UCSD-AML1 (cell line): ENCODE measurements around the gene SELENON.
"Not testable (repeated sequence)": the region's sequence is repeated elsewhere in the genome, so short reads cannot be mapped to it uniquely, and the experiment has no call there.

Experiments used
- DNase-seq: peaks from one replicate; lab custom pipeline; 2025; ENCODE audit not compliant: unreplicated experiment; lab: John Stamatoyannopoulos, UW

The SELENON gene

GRCh38 chr1:25825605-25826004 is 25.6 kb downstream of the SELENON start:
- no peak for DNase-seq

- DNase-seq, result no peak
Observed at GRCh38 chr1:25826571-25826970, 26.6 kb downstream of the SELENON start.

DNA sequence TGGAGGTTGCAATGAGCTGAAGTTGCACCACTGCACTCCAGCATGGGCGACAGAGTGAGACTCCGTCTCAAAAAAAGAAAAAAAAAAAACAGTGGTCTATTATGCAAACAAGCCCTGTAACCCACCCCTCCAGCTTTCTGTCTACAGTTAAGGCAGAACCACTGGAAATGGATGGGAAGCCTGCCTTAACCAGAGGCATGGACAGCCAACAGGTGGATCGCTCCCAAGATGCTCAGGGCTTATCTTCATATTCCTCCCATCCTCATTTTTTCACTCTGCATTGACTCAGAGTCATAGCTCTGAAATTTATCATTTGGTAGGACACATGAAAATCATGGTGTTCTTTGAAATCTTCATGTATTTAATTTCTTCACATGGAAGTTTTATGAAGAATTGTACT is 28.5 kb downstream of the SELENON start:
- no peak for DNase-seq

GRCh38 chr1:25829046-25829445 is 29.1 kb downstream of the SELENON start:
- DNase-seq, result no peak

- DNase-seq, result no peak
Observed at GRCh38 chr1:25831569-25832196, 31.7 kb downstream of the SELENON start.

- no peak for DNase-seq
Observed at GRCh38 chr1:25832336-25833037, 32.5 kb downstream of the SELENON start.

GRCh38 chr1:25833158-25833557 is 33.2 kb downstream of the SELENON start:
- DNase-seq, result no peak

DNA sequence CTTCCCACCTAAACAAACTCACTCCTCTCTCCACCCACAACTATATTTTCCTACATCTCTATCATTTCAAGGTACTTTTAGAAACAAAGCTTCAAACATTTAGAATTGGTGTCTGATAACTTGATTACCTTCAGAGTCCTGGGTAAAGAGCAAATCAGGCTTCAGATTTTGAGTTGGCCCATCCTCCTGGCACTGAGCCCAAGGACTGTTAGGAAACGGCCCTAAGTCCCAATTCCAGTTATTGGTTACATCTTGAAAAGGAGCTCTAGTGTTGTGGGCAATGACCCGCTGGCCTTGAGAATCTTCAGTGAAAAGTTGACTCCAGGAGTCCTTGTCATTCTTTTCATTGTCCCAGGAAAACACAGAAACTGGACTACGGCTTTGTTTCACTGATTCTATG is 34.9 kb downstream of the SELENON start:
- DNase-seq, result no peak

DNA sequence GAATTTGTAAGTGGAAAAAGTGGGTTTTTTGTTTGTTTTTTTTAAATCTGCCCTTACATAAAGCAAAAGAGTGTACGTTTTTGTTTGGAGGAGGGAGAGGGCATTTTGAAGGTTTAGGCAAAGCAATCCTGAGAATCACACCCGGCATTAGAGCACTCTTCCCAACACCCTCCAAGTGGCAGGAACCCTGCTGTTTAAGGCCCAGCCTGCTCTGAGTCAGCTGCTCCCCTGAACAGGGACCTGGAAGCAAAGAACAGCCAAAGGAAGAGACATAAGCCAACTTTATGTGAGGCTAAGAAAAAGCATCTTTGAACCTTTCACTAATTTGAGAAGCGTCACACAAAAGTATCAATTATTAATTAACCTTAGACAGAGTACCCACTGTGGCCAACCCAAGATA is 36.7 kb downstream of the SELENON start:
- no peak for DNase-seq

DNA sequence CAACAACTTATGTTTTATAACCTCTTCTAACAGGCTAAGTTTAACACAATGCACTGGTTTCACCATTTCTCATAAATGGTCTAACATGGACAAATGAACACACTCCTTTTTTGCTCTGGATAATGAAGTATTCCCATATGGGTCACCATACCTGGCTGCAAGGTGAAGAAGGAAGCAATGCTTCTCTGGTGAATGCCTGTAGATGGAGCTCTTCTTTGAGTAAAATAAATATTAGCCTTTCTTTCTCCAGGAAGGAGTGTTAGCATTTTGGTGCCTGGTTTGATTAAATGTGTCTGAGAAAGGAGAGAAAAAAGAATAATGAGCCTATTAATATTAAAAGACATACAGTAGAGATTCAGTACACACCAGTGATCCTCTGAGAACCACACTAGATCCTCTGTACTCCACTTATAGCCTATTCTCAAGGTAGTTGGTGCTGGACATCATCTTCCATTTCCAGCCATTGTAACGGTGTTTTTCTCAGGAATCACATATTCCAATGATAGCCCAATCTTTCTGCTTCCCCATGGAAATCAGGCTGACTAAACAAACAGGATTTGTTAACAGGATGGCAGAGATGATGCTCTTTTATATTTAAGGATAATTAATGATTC is 37.4 kb downstream of the SELENON start:
- no peak for DNase-seq

DNA sequence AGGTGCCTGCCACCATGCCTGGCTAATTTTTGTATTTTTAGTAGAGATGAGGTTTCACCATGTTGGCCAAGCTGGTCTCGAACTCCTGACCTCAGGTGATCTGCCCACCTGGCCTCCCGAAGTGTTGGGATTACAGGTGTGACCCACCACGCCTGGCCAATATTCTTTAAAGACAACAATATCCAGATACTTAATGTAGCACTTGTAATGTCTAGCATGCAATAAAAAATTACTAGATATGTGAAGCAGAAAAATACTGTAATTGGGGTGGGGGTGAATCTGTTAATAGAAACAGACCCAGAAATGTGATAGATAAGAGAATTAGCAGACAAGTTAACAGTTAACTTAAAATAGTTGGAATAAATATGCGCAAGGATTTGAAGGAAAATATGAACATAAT is 39.8 kb downstream of the SELENON start:
- DNase-seq, result not testable (repeated sequence)

GRCh38 chr1:25843483-25843882 is 43.5 kb downstream of the SELENON start:
- no peak for DNase-seq

DNA sequence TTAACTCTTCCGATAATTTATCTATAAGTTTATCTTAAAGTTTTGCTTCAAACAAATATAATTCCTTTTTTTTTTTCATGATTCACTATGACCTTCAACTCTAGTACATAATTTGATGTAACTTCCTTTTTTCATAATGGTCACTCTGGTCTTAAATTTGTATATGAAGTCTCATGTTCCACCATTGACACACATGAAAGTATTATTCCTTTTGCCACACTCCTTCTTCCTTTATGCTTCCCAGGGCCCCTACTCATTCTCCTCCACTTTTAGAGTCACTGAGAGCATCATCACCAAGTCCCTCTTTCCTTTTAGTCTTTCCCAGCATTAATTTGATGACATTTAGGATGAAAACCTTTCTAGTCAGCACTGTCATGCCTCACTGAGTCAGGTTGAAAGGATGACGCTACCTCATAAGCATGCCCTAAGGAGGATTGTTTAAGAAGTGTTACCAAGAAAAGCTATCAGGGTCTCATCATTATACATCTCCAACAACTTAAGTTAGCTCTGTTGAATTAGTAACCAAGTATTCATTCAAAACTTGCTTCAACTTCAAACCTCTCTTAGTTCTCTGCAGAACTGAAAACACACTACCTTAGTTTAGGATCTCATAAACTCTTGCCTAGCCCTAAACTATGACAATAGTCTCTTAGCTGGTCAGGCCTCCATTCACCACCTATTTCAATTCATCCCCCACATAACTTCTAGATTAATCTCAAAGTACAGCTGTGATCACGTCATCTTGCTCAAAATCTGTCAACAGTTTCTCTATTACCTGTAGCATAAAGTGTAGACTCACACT is 44.7 kb downstream of the SELENON start:
- DNase-seq, result no peak

DNA sequence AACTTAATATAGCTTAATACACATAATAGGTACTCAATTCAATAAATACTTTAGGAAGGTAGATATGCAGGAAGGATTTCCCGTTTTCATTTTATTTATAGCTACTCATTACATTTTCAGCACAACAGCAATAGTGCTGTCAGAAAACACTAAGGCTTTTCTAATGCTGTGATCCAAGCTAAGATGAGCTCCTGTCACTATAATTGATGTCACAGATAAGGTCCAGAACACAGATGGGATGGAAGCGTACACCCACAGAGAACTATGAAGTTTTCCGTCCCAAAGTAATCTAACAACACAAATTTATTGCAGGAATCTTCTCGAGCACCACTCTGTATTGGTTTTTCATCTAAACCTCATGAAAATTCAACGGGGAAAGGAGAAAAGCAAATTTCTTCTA is 45.7 kb downstream of the SELENON start:
- no peak for DNase-seq

GRCh38 chr1:25847929-25848328 is 47.9 kb downstream of the SELENON start:
- DNase-seq, result no peak

- no peak for DNase-seq
Observed at GRCh38 chr1:25848531-25848930, 48.5 kb downstream of the SELENON start.

- DNase-seq, result no peak
Observed at GRCh38 chr1:25854554-25854953, 54.6 kb downstream of the SELENON start.

GRCh38 chr1:25856856-25857255 is 56.9 kb downstream of the SELENON start:
- no peak for DNase-seq

- no peak for DNase-seq
Observed at GRCh38 chr1:25858494-25858893, 58.5 kb downstream of the SELENON start.

DNA sequence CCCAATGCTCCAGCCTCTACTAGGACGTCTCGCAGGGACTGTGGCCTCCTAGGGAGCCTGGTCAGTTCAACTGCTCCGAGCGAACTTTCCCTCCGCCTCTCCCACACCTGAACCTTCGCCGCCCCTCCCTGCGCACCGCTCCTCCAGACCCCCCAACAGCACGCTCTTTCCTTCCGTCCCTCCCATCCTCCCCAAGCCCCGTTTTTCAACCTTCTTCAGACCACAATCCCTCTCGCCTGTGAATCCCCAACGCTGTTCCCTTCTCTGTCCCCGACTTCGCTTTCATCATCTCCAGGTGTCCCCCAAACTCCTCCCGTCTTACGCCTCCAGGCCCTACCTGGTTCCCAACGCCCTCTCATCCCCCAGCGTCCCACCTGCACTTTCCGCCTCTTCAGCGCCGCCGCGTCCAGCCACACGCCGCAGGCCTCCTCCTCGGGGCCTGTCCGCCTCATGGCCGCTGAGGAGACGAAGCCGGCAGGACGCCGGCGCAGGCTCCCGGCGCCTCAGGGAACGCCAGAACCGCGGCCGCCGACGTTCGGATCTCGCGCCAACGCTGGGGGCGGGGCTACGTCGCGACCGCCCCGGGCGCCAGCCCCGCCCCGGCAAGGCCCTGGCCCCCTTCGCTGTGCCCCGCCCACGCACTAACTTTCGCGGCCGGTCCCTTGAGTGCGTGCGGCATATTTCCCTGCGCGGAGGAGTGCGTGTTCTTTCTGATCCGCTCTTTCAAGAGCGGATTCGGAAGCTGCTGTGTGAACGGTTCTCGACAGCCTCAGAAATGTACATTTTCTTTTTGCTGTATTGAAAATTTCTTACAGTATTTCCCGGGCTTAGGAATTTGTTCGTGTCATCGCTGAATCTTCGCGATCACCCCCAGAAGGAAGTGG is 59.2 kb downstream of the SELENON start, which contains the start of gene AUNIP:
Gene AUNIP, minus strand, starts transcription at position 552 of the 884 bp plus-strand sequence. Its CDS starts 100 bp downstream, at position 452.
- peak; percentile 94 for DNase-seq
